Esophagus squamous epithelium (tissue), 5 donors: ENCODE results near the gene TCEAL1. TPM values are rescaled to one million over a fixed set of nuclear protein-coding genes. Genes with fewer than 3 reads are reported as not detected.
"Not testable (repeated sequence)": the region's sequence is repeated elsewhere in the genome, so short reads cannot be mapped to it uniquely, and the experiment has no call there.

Experiments used
- DNase-seq: peaks from one replicate; lab custom pipeline; 2025; lab: John Stamatoyannopoulos, UW
- H3K27ac ChIP-seq, 4 donors: fragments of 200-600 bp; sonication (generic); one replicate each; pipeline ENCODE4 v1.5.1; 2016 to 2019; ENCODE audit warnings: mild to moderate bottlenecking in 1 of 4
- H3K27me3 ChIP-seq, 4 donors: fragments of 200-600 bp; sonication (generic); 1 replicate in 3 of 4; 2 replicates in 1 of 4; pipeline versions ENCODE4 v1.5.1 to v1.6.0; 2017 to 2021; ENCODE audit warnings: antibody characterized with exemption in 1 of 4
- H3K36me3 ChIP-seq, 3 donors: fragments of 200-600 bp; sonication (generic); one replicate each; pipeline ENCODE4 v1.5.1; 2016 to 2019
- H3K4me1 ChIP-seq, 3 donors: fragments of 200-600 bp; sonication (generic); one replicate each; pipeline ENCODE4 v1.5.1; 2017 to 2019
- H3K4me3 ChIP-seq, 4 donors: fragments of 200-600 bp; sonication (generic); 1 replicate in 3 of 4; 2 replicates in 1 of 4; pipeline ENCODE4 v1.5.1; 2016 to 2019; ENCODE audit warnings: mild to moderate bottlenecking in 2 of 4, moderate library complexity in 1 of 4
- H3K9me3 ChIP-seq, 3 donors: fragments of 200-600 bp; sonication (generic); one replicate each; pipeline ENCODE4 v1.5.1; 2016 to 2019
- CTCF ChIP-seq, 6 experiments: fragments of 450-650 bp in 4 of 6; fragments of 200-600 bp in 2 of 6; sonication (generic) in 2 of 6; IDR thresholded peaks; one replicate each; pipeline ENCODE4 v1.5.1; 2016 to 2019; ENCODE audit warnings: antibody characterized with exemption in 6 of 6, mild to moderate bottlenecking in 4 of 6, moderate library complexity in 4 of 6
- POLR2A ChIP-seq, 4 donors: fragments of 450-650 bp; IDR thresholded peaks; one replicate each; pipeline ENCODE4 v1.6.1; 2017; ENCODE audit warnings: antibody characterized with exemption in 4 of 4, mild to moderate bottlenecking in 4 of 4, moderate library complexity in 3 of 4
- WGBS, 2 donors: methylation state at CpG; one replicate each; pipeline ENCODE4 v1.1.5; 2018; 5-methylcytosine and 5-hydroxymethylcytosine counted together
- intact Hi-C: fragments of 100-400 bp; cut with DNase I; formaldehyde crosslinking; loops from one replicate; pipeline ENCODE4 v1.15.0; 2022
- total RNA-seq, 4 donors: library from RNA; depleted of rRNA; stranded (reverse); fragments of >200 nt; gene quantifications; one replicate each; pipeline ENCODE4 v1.1.0, GENCODE V29; 2016
- donor health status: DM: yes; HTN: yes; CAD: no.

The TCEAL1 gene
- total RNA-seq, 4 donors from 2014 or later = 10.9 to 89.6 (median 25.7) TPM

- intact Hi-C loops = no loop called here
- Histone ChIP-seq H3K4me1 (no peaks in the 10 kb centered on the region), H3K27ac (no peak overlapping the region), H3K27me3 (peaks cover 0 to 2% (median 0%) of the 10 kb centered on the region in 4 donors), H3K4me3 (no peak overlapping the region), H3K36me3 (no peaks in the 10 kb centered on the region), H3K9me3 (no peaks in the 10 kb centered on the region)
- TF ChIP-seq CTCF (IDR thresholded peaks at IDR 0.05) (no peak), POLR2A (IDR thresholded peaks at IDR 0.05) (no peak)
- 71 to 78% methylated on average over 1 of the region's 1 CpG for WGBS, 2 donors
- DNase-seq = no peak
Observed at GRCh38 chrX:103647630-103648029, 18.9 kb downstream of the TCEAL1 start.

GRCh38 chrX:103651151-103651773 lies 22.5 kb downstream of the TCEAL1 start:
- Histone ChIP-seq H3K36me3 (no peaks in the 10 kb centered on the region), H3K9me3 (no peaks in the 10 kb centered on the region), H3K27ac (no peak overlapping the region), H3K27me3 (no peaks in the 10 kb centered on the region), H3K4me3 (no peak overlapping the region), H3K4me1 (no peaks in the 10 kb centered on the region)
- intact Hi-C loops = no loop called here
- WGBS, 2 donors = 72 to 93% methylated on average over 2 of the region's 2 CpGs
- no peak for DNase-seq
- TF ChIP-seq CTCF (IDR thresholded peaks at IDR 0.05) (no peak), POLR2A (IDR thresholded peaks at IDR 0.05) (no peak)

GRCh38 chrX:103655230-103656000 lies 26.6 kb downstream of the TCEAL1 start:
- H3K9me3 ChIP-seq, H3K36me3 ChIP-seq, H3K4me3 ChIP-seq, H3K4me1 ChIP-seq, intact Hi-C loops, H3K27ac ChIP-seq, H3K27me3 ChIP-seq, DNase-seq: not testable (repeated sequence)
- 79 to 90% methylated on average over 3 to 7 of the region's 7 CpGs for WGBS, 2 donors

GRCh38 chrX:103656617-103657016 lies 27.8 kb downstream of the TCEAL1 start:
- Histone ChIP-seq H3K27ac (no peak overlapping the region), H3K36me3 (no peaks in the 10 kb centered on the region), H3K9me3 (no peaks in the 10 kb centered on the region), H3K4me3 (no peak overlapping the region), H3K27me3 (no peaks in the 10 kb centered on the region), H3K4me1 (no peaks in the 10 kb centered on the region)
- TF ChIP-seq CTCF (IDR thresholded peaks at IDR 0.05) (no peak), POLR2A (IDR thresholded peaks at IDR 0.05) (no peak)
- intact Hi-C loops = no loop called here
- 25 to 59% methylated on average over 3 of the region's 3 CpGs for WGBS, 2 donors
- no peak for DNase-seq

- 94% methylated on average over 2 of the region's 2 CpGs; no CpG with 5 or more reads in 1 of the 2 donors for WGBS, 2 donors
- H3K4me3 ChIP-seq, H3K9me3 ChIP-seq, H3K27ac ChIP-seq, H3K4me1 ChIP-seq, H3K36me3 ChIP-seq, intact Hi-C loops, H3K27me3 ChIP-seq, DNase-seq: not testable (repeated sequence)
Observed at GRCh38 chrX:103657066-103657465, 28.3 kb downstream of the TCEAL1 start.

- Histone ChIP-seq H3K36me3 (no peaks in the 10 kb centered on the region), H3K4me1 (no peaks in the 10 kb centered on the region), H3K9me3 (no peaks in the 10 kb centered on the region), H3K27me3 (no peaks in the 10 kb centered on the region), H3K27ac (no peak overlapping the region), H3K4me3 (no peak overlapping the region)
- 50 to 74% methylated on average over 5 of the region's 5 CpGs for WGBS, 2 donors
- intact Hi-C loops = no loop called here
- TF ChIP-seq CTCF (IDR thresholded peaks at IDR 0.05) (no peak), POLR2A (IDR thresholded peaks at IDR 0.05) (no peak)
- no peak for DNase-seq
Observed at GRCh38 chrX:103658681-103659433, 30.1 kb downstream of the TCEAL1 start.

- H3K27ac ChIP-seq, DNase-seq, H3K9me3 ChIP-seq, H3K36me3 ChIP-seq, H3K4me1 ChIP-seq, intact Hi-C loops, H3K27me3 ChIP-seq, H3K4me3 ChIP-seq: not testable (repeated sequence)
- WGBS, 2 donors = 86 to 90% methylated on average over 2 of the region's 2 CpGs
Observed at GRCh38 chrX:103659460-103659859, 30.7 kb downstream of the TCEAL1 start.
